ENCODE results near the gene MTARC2.
"Not testable (repeated sequence)": the region's sequence is repeated elsewhere in the genome, so short reads cannot be mapped to it uniquely, and the experiment has no call there.

Gene MTARC2

GRCh38 chr1:220748089-220748934, at the start of gene MTARC2:
MTARC2 (plus strand) TSS chr1:220748322; CDS start chr1:220748532, 210 bp downstream.
- DNase-seq (ENCODE audit: low spot score) = no peak

- no peak for DNase-seq (ENCODE audit: low spot score)
Measured at GRCh38 chr1:220698607-220699016, 49.5 kb upstream of the MTARC2 start.

GRCh38 chr1:220699044-220699443, 49.1 kb upstream of the MTARC2 start:
- no peak for DNase-seq (ENCODE audit: low spot score)

GRCh38 chr1:220700556-220701179, 47.5 kb upstream of the MTARC2 start:
- no peak for DNase-seq (ENCODE audit: low spot score)

GRCh38 chr1:220701974-220702373, 46.1 kb upstream of the MTARC2 start:
- no peak for DNase-seq (ENCODE audit: low spot score)

GRCh38 chr1:220702733-220703270, 45.3 kb upstream of the MTARC2 start:
- DNase-seq (ENCODE audit: low spot score) = no peak

GRCh38 chr1:220703305-220703704, 44.8 kb upstream of the MTARC2 start:
- DNase-seq (ENCODE audit: low spot score) = no peak

GRCh38 chr1:220705782-220706181, 42.3 kb upstream of the MTARC2 start:
- no peak for DNase-seq (ENCODE audit: low spot score)

GRCh38 chr1:220706480-220706879, 41.6 kb upstream of the MTARC2 start:
- DNase-seq (ENCODE audit: low spot score) = no peak

- no peak for DNase-seq (ENCODE audit: low spot score)
Measured at GRCh38 chr1:220707160-220707559, 41.0 kb upstream of the MTARC2 start.

GRCh38 chr1:220708244-220708643, 39.9 kb upstream of the MTARC2 start:
- no peak for DNase-seq (ENCODE audit: low spot score)

- no peak for DNase-seq (ENCODE audit: low spot score)
Measured at GRCh38 chr1:220708936-220709801, 39.0 kb upstream of the MTARC2 start.

GRCh38 chr1:220710333-220710732, 37.8 kb upstream of the MTARC2 start:
- no peak for DNase-seq (ENCODE audit: low spot score)

GRCh38 chr1:220711056-220711809, 36.9 kb upstream of the MTARC2 start:
- DNase-seq (ENCODE audit: low spot score) = no peak

GRCh38 chr1:220715986-220716385, 32.1 kb upstream of the MTARC2 start:
- not testable (repeated sequence) for DNase-seq (ENCODE audit: low spot score)

- DNase-seq (ENCODE audit: low spot score) = no peak
Measured at GRCh38 chr1:220717800-220718640, 30.1 kb upstream of the MTARC2 start.

GRCh38 chr1:220721266-220721665, 26.9 kb upstream of the MTARC2 start:
- DNase-seq (ENCODE audit: low spot score) = not testable (repeated sequence)

- no peak for DNase-seq (ENCODE audit: low spot score)
Measured at GRCh38 chr1:220726634-220727033, 21.5 kb upstream of the MTARC2 start.

GRCh38 chr1:220727519-220727918, 20.6 kb upstream of the MTARC2 start:
- DNase-seq (ENCODE audit: low spot score) = no peak

- DNase-seq (ENCODE audit: low spot score) = no peak
Measured at GRCh38 chr1:220730486-220730885, 17.6 kb upstream of the MTARC2 start.
